ENCODE data around the gene ZFP28.

Gene ZFP28

DNA sequence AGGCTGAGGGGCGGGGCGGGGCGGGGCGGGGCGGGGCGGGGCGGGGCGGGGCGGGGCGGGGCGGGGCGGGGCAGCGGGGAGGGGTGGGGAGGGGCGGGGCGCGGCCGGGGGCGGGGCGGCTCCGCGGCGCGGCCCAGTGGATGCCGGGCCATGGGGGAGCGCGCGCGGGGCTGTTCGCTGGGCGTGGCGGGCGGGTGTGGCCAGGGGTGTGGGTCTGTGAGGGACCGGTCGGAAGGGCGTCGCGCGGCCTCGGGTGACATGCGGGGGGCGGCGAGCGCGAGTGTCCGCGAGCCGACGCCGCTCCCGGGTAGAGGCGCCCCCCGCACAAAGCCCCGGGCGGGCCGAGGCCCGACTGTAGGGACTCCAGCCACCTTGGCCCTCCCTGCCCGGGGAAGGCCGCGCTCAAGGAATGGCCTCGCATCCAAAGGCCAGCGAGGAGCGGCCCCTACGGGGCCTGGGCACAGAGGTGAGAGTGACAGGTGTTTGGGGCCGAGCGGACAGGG, at the start of gene ZFP28:
TSS of gene ZFP28 (plus strand) at position 188 of the 503 bp plus-strand sequence. CDS start at position 259, 71 bp downstream.
- peak; percentile 83 for DNase-seq

DNA sequence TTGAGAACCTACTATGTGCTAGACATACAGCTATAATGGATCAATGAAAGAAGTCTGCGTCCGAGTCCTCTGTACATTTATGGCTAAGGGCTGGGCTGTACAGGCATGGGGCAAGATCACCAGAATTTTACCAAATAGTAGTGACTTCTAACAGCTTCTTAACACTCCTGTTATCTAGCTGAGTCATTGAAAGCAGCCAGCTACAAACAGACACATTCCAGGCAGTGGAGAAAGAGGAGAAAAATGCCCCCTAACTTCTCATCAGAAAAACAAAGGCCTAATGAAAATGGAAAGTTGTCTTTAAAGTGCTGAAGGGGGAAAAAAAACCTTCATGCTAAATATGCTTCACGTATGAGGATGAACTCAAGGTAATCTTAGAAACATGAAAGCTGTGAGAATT, 47.3 kb upstream of the ZFP28 start:
- DNase-seq: no peak

DNA sequence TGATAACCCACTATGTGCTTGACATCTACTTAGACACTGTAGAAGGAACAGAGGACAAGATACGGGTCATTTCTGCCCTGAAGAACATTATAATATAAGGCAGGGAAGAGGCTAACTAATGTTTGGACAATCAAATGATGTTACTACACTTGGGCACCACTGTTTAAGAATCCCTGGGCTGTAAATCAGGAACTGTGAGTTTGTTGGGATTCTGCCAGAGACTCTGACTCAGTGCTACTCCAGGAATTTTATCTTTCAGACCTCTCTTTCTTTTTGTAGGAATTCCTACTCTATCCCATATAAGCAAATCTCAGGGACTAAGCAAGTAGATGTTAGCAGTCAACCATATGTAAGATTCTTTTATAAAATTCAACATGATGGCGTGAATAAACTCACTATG, 34.2 kb upstream of the ZFP28 start:
- no peak for DNase-seq

DNA sequence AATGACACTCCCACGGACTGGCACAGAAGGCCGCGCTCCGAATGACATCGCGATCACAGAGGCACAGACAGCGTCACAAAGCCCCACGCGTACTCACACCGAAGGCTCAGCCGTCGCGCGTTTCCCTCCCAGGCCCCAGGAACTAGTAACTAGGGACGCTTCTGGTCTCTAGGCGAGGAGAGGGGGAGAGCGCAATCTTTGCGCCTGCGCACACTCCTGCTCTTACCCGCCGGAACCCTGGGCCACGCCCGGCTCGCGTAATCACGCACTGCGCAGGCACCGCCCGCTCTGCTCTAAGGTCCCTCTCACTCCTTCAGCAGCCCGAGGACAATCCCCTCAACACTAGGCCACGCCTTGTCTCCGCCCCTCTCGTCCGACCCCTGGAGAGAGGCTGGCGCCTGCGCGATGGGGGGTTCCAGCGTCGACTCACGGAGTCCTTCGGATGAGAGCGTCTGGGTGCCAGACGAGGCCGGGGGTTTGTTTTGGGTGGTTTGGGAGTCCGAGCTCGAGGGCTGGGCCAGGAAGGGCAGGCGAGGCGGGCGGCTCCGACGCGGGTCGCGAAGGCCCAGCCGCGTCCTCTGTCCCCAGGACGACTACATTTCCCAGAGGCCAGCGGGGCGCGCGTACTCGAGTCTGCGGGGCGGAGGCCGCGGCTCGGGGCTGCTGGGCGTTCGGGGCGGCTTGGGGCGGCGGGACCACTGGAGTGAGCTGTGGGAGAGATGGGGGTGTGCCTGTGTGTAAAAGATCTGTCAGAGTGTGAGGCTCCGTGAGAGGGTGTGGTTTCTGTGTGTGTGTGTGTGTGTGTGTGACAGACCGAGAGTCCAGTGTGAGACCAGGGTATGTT, 31.1 kb upstream of the ZFP28 start, which contains the start of gene ZNF471:
TSS of gene ZNF471 (plus strand) at position 410 of the 844 bp plus-strand sequence. CDS start 3,717 bp downstream, outside the sequence.
- peak; percentile 97 for DNase-seq

DNA sequence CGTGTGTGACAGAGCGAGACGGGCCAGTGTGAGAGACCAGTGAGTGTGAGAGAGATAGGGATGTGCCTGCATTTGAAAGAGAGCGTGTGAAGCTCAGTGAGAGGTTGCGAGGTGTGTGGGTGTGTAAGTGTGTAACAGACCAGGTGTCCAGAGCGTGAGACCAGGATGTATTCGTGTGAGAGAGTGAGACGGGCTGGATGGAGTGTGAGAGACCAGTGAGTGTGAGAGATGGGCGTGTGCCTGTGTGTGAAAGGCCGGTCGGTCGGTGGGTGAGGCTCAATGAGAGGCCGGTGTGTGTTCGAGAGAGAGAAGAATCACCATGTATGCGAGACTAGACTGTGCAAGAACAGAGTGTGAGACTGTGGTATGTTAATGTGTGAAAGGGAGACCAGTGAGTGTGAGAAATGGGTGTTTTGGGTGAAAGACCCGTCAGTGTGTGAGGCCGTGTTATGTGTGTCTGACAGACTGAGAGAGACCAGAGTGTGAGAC, 30.4 kb upstream of the ZFP28 start:
- DNase-seq: peak; percentile 58

DNA sequence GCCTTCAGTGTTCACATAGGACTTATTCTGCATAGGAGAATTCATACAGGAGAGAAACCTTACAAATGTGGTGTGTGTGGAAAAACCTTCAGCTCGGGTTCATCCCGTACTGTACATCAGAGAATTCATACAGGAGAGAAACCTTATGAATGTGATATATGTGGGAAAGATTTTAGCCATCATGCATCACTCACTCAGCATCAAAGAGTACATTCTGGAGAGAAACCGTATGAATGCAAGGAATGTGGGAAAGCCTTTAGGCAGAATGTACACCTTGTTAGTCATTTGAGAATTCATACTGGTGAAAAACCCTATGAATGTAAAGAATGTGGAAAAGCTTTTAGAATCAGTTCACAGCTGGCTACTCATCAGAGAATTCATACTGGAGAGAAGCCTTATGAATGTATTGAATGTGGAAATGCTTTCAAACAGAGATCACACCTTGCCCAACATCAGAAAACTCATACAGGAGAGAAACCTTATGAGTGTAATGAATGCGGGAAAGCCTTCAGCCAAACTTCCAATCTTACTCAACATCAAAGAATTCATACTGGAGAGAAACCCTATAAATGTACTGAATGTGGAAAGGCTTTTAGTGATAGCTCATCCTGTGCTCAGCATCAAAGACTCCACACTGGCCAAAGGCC, 13.4 kb upstream of the ZFP28 start:
- DNase-seq: peak; percentile 9

DNA sequence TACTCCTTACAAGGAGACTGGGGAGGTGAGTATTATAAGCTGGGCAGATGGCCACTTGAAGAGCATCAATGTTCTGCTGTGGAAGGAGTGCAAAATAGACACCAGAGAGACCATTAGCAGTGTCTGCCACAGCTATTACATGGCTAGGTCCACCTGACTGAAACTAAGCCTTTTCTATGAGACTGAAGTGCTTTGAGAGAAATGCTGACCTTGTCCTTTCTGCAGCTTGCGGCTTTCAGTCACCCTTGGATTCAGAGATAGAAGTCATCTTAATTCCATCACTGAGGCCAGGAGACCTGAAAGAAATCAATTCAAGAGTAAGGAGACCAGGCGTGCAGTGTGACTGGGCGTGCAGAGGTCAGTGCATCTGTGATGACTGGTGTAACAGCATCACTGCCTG, 1.3 kb upstream of the ZFP28 start:
- no peak for DNase-seq

DNA sequence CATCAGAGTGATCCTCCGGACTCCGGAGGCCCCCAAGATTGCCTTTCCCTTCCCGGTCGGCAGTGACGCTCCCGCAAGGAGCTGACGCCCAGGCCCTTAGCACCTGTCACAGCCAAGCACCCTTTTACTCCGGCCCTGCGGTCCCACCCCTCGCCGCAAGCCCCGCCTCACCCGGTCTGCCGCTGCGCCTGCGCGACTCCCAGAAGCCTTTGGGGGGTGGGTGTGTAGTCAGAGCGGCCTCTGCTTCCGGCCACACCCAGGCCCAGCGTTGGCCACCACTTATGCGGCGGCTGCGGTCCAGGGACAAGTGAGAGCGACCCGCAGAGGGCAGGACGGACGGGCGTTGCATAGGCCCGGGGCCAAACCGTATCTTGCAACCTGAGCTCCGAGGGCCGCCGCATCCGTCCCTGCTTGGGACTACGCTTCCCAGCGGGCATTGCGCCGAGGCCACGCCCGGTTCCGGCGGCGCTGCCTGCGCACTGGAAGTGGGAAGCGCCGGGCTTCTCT, 441 bp upstream of the ZFP28 start:
- DNase-seq: peak; percentile 95

DNA sequence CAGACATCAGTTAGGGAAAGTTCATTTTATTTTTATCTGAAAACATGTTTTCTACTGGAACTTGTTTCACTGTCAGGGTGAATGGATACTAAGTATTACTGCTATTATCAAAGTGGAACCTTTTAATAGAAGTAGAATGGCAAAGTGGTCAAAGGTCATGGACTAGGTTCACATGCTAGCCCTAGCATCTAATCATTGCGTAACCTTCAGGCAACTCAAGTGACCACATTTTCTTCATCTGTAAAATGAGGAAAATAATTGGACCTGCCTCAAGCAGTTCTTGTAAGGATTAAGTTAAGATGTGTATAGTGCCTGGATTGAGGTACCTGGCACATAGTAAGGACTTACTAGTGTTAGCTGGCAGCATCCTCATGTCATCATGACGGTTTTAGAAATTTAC, 5.0 kb downstream of the ZFP28 start:
- no peak for DNase-seq

DNA sequence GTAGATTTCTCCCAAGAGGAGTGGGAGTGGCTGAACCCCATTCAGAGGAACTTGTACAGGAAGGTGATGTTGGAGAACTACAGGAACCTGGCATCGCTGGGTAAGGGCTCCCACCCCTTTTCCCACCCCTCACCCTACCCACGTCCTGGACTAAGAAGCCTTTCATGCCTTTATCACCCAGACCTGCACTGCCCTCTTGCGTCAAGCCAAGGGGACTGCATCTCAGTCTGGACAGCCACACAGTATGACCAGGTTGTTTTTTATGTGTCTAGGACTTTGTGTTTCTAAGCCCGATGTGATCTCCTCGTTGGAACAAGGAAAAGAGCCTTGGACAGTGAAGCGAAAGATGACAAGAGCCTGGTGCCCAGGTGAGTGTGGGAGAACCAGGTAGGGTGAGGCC, 8.8 kb downstream of the ZFP28 start:
- DNase-seq: no peak

DNA sequence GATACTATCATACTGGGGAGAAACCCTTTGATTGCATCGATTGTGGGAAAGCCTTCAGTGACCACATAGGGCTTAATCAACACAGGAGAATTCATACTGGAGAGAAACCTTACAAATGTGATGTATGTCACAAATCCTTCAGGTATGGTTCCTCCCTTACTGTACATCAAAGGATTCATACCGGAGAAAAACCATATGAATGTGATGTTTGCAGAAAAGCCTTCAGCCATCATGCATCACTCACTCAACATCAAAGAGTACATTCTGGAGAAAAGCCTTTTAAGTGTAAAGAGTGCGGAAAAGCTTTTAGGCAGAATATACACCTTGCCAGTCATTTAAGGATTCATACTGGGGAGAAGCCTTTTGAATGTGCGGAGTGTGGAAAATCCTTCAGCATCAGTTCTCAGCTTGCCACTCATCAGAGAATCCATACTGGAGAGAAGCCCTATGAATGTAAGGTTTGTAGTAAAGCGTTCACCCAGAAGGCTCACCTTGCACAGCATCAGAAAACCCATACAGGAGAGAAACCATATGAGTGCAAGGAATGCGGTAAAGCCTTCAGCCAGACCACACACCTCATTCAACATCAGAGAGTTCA, 15.6 kb downstream of the ZFP28 start:
- DNase-seq: no peak

DNA sequence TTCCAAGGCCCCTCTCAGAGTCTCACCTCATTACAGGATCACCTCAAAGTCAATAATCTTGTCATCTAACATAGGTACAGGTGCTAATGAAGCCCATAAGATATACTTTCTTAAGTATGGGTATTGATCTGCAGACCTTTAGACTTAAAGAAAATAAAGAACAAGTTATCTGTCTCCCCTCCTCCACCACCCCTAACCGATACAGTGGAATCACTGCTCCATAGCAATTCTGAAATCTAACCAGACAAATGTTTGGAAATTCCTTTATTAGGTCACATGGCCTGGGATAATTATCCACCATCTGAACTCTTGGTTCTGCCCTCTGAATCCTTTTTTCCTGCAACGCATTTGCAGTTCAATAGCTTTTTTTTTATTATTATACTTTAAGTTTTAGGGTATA, 24.0 kb downstream of the ZFP28 start:
- no peak for DNase-seq

DNA sequence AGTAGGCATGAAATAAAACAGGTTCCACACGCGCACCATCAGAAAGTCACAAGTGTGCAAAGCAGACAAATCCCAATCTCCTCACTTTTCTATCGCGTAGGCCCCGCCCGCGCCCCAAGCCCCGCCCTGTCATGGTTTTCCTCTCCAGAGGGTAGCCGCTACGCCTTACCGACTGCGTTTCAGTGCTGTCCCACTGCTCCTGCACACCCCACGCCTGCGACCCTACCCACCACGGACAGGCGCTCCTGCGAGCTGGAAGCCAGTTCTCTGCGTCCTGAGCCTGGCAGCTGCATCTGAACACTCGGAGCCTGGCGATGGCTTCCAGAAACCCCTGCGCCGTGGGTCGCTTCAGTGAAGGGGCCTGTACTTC, 28.1 kb downstream of the ZFP28 start:
- peak; percentile 76 for DNase-seq

DNA sequence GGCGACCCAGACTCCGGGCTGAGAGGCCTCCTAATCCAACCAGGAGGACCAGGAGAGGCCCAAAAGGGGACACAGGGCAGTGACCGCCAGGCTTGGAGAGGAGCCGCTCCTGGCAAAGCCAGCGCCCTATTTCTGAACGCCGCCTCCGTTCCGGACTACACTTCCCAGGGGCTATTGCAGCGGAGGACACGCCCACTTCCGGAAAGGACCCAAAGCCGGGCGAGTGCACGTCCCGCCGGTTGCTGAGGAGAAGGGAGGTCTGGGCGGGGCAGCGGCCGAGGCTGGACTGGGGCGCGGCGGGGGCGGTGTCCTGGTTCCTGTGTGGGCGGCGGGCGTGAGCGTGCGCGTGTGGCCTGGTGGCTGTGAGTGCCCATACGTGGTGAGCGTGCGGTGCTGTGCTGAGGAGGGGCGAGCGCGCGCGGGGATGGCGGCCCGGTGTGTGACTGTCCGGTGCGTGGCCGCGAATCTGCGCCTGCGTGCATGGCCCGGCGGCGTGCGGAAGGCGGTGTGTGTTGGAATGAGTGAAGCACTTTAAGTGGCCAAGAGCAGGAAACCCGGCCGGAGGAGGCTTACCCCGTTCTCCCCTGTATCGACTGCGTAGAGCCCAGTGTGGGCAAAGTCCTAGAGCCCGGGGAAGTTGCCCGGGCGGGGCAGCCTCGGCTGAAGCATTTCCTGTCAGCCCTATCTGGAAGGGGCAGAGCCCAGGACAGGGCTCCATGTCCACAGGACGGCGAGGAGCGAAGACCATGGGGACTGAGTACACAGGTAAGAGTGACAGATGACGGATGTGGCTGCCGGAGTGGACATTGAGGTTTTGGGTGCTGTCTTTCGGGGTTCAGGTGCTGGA, 28.7 kb downstream of the ZFP28 start, which contains the start of gene ZNF470:
TSS of gene ZNF470 (plus strand) at position 195 of the 847 bp plus-strand sequence. CDS start 2,844 bp downstream, outside the sequence.
- peak; percentile 97 for DNase-seq

DNA sequence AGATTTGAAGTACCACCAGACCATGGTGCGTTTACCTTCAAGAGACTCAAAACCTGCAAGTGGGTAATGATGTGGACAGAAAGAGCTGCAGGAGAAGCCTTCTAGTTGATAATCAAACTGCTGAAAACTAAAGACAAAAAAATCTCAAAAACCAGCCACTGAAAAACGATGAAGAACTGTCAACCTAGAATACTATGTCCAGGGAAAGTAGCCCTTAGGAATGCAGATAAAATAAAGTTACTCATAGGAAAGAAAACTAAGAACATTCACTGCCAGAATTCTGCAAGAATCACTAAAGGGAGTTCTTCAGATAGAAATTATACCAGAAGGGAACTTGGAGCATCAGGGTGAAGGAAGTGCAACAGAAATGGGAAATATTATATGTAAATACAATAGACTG, 33.8 kb downstream of the ZFP28 start:
- DNase-seq: no peak

DNA sequence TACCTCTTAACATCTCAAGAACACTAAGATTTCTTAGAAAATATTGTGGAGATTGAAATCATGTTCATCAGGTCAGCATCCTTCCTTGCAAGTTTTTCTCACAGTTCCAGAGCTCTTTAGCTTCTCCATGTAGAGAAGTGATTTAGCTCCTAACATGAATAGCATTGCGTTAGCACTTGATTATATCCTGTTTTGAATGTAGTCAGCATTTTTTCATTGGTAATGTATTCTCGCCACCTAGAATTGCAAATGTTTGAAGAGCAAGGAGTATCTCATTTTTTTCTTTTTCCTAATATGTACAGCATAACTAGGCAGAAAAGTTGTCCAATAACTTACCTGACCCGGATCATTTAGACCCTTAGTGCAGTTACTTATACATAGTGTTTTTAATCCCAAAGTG, 35.2 kb downstream of the ZFP28 start:
- DNase-seq: no peak

DNA sequence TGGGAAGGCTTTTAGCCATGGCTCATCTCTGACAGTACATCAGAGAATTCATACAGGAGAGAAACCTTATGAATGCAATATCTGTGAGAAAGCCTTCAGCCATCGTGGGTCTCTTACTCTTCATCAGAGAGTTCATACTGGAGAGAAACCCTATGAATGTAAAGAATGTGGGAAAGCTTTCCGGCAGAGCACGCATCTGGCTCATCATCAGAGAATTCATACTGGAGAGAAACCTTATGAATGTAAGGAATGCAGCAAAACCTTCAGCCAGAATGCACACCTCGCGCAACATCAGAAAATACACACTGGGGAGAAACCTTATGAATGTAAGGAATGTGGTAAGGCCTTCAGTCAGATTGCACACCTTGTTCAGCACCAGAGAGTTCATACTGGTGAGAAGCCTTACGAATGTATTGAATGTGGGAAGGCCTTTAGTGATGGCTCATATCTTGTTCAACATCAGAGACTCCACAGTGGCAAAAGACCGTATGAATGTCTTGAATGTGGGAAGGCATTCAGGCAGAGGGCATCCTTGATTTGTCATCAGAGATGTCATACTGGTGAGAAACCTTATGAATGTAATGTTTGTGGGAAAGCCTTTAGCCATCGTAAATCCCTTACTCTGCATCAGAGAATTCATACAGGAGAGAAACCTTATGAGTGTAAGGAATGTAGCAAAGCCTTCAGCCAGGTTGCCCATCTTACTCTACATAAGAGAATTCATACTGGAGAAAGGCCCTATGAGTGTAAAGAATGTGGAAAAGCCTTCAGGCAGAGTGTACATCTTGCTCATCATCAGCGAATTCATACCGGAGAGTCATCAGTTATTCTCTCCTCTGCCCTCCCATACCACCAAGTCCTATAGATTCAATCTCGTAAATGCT, 39.2 kb downstream of the ZFP28 start:
- peak; percentile 31 for DNase-seq

DNA sequence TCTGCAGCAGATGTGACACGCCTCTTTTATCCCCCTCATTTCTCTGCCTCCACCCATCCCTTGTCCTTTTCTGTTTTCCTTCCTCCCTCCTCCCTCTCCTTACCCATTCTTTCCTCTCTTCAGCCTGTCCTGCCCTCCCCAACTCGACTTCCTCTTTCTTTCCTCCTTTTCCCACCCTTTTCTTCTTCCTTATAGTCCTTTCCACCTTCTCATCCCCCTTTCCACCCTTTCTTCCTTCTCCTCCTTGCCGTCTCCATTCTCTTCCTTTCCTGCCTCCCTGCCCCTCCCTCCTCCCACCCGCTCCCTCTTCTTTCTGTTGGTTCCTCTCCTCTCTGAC, 55.7 kb downstream of the ZFP28 start:
- DNase-seq: no peak

DNA sequence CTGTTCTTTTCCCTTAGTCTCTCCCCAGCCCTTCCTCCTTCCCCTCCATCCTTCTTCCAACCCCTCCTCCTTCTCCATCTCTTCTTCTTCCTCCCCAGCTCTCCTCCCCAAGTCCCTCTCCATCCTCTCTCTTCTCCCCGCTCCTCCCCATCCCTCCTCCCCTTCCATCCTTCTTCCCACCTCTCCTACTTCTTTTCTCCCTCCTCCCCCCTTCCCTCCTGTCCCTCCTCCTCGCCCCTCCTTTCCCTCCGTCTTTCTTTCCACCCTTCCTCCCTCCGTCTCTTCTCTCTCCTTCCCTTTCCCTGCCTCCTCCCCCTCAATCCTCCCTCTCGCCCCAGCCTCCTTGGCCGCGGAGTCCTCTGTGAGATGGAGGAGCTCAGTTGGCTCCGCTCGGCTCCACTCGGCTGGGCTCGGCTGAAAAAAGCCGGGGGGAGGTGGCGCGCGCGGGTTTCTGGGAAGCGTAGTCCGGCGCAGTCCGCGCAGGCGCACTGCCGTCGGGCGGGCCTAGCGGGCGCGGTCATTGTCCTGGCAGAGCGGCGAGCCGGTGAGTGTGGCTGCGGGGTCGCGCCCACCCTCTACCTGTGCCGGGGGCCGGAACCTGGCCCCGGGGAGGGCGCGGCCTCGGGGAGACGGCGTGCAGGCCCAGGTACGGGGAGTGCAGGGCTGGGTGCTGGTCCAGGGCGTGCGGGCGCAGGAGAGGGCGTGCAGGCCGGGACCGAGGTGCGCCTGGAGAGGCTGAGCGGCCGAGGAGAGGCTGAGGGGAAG, 56.2 kb downstream of the ZFP28 start, which contains the start of gene ZNF71:
TSS of gene ZNF71 (plus strand) at position 520 of the 765 bp plus-strand sequence. CDS start 6,257 bp downstream, outside the sequence.
- DNase-seq: peak; percentile 89

DNA sequence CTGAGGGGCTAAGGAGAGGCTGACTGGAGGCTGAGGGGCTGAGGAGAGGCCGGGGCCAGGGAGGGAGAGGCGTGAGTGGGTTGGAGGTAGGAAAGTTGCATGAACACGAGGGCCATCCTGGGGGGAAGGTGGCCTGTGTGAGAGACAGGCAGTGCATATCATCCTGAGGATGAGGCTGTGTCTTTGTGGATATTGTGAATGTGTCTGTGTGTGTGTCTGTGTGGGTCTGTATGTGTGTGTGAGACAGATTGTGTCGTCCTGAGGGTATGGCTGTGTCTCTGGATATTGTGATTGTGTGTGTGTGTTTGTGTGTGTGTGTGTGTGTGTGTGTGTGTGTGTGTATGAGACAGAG, 56.8 kb downstream of the ZFP28 start:
- DNase-seq: no peak

Data from DMS53 (cell line).